GM21528 (cell line): ENCODE data around the gene SYT2.
"Not testable (repeated sequence)": the region's sequence is repeated elsewhere in the genome, so short reads cannot be mapped to it uniquely, and the experiment has no call there.

Experiments
- ATAC-seq: cut with Tn5 transposase; IDR thresholded peaks from one replicate; pipeline ENCODE4 v1.9.1; 2021; ENCODE audit warnings: mild to moderate bottlenecking, moderate library complexity; ENCODE audit not compliant: unreplicated experiment, low FRiP score

SYT2 gene

DNA sequence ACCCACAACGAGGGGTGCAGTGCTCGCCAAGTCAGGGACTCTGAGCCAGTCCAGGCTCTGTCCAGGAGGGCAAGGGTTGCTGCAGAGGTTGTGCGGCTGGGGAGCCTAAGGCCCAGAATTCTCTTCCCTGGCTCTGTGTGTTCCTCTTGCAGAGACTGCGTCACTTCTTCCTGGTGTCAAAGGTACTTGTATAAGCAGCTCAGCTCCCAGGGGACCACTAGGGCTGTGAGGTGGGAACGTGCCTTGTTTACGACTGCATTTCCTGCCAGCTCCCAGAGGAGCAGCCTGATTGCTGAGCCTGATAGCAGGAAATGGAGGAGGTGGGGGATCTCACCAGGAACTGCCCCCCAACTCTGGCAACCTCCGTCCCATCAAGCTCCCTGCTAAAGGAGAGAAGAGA lies 83.2 kb downstream of the SYT2 start:
- ATAC-seq: not testable (repeated sequence)

DNA sequence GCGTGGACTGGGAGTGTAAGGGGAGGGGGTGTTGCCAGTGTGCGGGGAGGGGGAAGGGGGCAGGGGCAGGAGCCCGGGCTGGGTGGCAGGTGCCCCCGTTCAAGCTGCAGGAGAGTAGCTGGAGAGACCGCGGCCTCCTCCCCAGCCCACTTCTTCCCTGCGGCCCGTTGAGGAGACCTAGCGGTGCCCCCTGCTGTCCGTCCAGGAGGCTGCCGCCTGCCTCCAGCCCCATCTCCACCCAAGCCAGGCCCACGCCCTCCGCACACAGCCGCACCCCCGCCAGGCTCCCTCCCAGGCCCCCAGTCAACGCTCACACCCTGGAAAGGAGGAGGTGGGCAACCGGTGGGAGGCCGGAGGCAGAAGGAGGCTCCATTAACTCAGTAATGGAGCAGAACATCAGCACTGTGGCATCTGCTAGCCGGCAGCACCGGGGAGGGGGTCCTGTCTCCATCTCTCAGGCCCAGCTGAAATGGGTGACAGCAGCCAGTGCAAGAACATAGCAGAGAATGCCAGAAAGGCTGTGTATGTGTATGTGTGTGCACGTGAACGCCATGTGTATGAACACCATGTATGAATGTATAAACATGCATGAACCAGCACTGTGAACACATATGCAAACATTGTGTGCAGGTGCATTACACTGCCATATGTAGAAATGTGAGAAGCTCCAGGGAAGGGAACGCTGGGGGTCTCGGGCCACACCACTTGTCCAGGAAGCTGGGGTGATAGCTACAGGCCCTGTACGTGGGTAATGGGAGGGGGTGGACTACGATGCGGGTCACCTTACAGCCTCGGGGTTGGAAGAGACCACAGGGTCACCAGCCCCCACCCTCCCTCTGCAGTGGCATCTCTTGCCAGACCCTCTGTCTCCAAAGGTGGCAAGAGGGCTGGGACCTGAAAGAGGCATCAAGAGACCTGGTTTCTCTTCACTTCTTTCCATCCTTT lies 84.6 kb downstream of the SYT2 start:
- no peak for ATAC-seq

DNA sequence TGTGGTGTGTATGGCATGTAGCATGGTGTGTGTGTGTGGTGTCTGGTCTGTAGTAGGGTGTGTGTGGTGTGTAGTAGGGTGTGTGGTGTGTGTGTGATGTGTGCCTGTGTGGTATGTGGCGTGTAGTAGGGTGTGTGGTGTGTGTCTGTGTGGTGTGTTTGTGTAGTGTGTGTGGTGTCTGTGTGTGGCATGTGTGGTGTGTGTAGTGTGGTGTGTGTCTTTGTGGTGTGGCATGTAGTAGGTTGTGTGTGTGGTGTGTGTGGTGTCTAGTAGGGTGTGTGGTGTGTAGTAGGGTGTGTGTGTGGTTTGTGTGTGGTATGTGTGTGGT lies 85.5 kb downstream of the SYT2 start:
- no peak for ATAC-seq

DNA sequence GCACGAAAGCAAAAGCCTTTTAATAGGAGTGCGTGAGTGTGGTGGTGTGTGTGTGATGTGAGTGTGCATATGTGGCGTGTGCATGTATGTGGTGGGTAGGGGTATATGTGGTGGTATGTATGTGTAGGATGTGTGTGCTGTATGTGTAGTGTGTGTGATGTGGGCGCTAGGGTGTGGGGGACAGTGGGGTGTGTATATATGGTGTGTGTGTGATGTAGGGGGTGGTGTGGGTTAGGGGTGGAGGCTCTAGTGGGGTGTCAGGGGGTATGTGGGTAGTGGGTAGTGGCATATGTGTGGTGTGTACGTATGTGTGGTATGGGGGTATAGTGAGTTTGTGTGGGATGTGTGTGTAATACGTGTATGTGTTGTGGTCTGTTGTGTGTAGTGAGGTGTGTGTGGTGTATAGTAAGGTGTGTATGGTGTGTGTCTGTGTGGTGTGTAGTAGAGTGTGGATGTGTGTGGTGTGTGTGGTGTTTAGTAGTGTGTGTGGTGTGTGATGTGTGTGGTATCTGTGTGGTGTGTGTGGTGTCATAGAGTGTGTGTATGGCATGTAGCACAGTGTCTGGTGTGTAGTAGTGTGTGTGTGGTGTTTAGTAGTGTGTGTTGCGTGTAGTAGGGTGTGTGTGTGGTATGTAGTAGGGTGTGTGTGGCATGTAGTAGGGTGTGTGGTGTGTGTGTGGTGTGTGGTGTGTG lies 86.0 kb downstream of the SYT2 start:
- ATAC-seq: no peak

DNA sequence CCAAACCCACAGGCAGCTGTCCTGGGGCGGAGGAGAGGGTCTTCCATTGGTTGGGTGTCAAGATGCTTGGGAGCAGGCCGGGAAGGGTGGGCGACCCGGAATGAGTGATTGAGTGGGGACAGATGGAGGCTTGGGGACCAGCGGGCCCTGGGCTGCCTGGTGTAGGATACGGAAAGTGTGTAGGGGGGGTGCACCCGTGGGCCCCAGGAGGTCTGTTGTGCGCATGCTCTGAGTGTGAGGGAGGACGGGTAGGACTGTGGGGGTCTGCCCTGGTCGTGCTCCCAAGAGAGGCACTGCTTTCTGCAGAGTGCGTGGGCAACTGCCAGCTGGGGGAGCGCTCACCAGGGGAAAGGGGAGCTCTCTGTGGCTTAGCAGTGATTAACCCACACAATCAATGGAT lies 86.8 kb downstream of the SYT2 start:
- not testable (repeated sequence) for ATAC-seq

DNA sequence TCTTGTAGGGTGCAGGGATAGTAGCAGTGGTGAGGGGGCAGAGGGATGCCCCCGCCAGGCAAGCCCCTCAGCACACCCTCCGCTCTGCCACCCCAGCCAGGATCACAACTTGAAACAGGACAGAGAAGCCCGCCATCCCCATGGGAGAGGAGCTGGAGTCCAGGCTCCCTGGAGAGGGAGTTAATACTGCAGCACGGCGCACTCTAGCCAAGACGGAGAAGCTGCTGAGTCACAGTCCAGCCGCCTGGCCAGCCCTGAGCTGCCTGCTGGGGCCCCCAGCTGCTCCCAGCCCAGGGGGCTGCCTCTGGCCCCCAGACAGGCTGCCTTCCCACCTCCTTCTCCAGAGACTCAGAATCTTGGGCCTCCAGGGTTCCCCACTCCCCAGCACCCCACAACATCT lies 87.2 kb downstream of the SYT2 start:
- no peak for ATAC-seq

DNA sequence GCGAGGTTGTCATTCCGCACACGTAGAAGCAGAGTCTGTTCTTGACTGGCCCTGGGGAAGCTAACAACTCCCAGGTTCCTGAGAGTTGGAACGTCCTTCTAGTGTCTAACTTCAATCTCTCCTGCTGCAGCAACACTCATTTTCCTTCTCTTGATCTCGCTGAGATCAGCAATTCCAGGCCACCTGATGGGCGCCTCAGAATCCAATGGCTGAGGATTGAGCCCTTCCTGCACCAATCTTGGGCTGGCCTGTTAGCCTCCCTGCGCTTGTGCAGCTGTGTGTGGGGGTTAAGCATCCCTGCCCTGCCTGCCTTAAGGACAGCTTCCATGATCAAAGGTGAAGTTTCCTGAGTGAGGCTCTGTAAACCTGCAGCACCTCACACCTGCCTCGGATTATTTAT lies 87.9 kb downstream of the SYT2 start:
- no peak for ATAC-seq

DNA sequence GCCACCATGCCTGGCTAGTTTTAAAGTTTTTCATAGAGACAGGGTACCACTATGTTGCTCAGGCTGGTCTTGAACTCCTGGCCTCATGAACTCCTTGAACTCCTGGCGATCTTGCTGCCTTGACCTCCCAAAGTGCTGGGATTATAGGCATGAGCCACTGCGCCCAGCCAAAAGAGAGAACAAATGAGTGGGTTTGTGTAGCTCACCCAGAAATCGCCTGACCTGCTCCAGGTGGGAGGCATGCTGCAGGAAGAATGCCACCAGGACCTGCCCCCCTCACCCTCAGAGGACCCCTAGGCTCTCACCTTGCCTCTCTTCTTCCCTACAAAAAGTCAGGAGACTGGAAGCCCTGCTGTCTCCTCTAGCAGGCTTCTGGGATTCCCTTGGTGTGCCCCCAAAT lies 88.8 kb downstream of the SYT2 start:
- ATAC-seq: no peak

DNA sequence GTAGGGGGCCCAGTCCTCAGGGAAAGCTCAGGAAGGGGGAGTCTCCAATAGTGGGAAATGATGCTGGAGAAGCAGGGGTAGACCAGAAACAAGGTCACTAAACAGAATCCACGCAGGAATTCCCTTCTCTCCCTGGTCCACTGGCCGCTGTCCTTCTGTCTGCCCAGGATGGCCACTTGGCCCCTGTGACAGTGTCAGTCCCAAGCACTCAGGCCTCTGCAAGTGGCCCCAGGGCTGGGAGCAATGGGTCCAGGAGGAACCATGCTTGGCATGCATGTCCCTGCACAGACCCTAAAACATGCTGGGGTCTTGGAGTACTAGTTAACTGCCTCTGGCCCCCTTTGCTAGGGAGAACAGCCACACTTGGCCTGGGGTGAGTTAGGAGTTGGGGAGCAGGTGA lies 90.2 kb downstream of the SYT2 start:
- ATAC-seq: not testable (repeated sequence)

DNA sequence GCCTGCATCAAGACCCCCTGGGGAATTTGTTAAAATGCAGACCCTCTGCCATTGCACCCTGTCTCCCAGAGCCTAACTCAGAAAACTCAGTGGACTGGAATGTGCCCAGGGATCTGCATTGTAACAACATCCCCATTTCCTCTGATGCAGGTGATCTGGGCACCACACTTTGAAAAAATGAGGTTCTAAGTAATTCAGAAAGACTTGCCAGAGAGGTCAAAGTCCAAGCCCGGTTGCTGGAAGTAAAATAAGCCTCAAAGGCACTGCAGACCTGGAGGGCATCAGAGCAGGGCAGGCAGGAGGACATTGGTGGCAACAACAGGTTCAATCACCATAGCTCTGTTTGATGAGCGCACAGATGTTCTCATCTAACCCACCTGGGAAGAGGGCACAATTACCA lies 90.7 kb downstream of the SYT2 start:
- no peak for ATAC-seq

DNA sequence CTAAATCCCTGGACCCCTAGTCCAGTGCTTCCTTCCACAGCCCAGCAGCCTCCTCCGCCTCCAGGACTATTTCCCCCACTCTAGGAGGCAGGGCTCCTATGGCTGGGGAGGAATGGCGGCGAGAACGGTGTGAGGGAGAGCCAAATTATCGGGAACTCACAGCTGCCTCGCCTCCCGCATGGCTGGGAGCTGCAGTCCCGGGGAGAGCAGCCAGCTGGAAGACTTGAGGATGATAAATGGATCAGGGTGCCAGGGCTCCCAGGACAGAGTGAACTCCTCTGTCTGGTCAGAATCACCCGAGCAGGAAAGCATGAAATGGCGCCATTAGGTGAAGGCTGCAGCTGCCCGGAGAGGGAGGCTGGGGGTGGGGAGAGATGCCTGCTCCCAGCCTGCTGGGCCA lies 91.2 kb downstream of the SYT2 start:
- not testable (repeated sequence) for ATAC-seq

DNA sequence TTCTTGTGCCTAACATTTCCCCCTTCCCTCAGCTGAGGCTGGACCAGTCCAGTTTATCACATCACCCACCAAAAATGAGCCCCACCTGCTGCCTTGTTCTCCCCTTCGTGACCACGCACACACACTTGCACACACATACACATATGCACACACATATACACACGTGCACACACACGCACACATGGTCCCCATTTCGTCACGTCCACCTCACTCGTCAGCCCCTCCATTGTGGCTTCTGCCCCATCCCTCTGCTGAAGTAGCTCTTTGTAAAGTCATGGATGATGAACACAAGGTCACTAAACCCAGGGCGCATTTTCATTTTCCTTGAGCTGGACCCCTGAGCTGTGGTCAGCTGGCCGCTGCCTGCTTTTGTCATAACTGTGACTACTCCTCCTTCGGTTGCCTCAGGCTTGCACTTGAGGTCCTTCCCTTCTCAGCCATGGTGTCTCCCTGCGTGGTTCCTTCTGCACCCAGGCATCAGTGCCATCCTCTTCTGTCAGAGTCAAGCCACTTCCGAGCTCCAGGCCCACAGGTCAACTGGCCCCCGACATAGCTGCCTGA lies 93.8 kb downstream of the SYT2 start:
- ATAC-seq: peak; percentile 26

DNA sequence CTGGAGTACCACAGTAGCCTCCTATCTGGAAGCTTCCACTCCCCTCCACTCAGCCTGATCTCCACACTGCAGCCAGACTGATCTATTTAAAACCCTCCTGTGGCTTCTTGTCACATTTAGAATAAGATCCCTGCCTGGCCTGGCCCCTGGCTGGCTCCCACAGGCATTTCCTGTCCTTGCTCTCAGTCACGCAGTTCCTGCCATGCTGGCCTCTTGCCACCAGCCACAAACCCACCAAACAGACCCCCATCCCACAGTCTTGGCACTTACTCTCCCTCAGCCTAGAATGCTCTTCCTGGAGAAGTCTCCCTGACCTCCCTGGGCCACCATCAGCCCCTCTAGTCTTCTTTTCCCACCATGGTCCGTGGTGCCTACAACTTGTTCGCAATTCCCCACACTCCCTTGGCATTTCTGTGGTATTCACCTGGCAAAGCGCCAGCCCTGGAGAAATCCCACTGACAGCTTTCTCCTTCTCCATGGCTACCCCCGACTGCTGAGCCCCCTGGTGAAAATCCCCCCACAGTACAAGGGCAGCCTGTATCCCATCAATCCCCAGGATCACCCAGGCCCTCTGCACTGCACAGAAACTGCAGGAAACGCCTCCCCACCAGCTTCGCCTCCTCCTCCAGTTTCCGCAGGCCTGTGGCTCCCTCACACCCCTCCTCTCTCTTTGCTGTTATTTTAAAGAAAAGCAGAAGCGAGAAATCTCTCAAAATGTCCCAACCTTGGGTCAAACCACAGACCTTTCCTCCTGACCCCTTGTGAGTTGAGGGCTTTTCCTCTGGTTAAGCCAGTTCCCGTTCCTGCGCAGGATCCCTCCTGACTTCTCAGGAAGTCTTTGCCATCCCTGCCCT lies 94.5 kb downstream of the SYT2 start:
- peak; percentile 65 for ATAC-seq

DNA sequence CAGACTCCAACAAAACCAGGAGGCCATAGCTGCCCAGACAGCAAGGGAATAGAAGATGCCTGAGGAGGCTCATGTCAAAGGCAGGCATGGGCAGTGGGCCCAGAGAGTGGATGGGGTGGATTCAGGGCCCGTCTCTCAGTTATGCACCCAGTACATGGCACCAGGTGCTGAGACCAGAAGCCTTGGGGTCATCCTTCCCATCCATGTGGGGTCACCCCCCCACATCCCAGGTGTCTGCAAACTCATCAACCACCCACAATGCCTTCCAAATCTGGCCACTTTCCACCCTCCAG lies 95.1 kb downstream of the SYT2 start:
- ATAC-seq: not testable (repeated sequence)

DNA sequence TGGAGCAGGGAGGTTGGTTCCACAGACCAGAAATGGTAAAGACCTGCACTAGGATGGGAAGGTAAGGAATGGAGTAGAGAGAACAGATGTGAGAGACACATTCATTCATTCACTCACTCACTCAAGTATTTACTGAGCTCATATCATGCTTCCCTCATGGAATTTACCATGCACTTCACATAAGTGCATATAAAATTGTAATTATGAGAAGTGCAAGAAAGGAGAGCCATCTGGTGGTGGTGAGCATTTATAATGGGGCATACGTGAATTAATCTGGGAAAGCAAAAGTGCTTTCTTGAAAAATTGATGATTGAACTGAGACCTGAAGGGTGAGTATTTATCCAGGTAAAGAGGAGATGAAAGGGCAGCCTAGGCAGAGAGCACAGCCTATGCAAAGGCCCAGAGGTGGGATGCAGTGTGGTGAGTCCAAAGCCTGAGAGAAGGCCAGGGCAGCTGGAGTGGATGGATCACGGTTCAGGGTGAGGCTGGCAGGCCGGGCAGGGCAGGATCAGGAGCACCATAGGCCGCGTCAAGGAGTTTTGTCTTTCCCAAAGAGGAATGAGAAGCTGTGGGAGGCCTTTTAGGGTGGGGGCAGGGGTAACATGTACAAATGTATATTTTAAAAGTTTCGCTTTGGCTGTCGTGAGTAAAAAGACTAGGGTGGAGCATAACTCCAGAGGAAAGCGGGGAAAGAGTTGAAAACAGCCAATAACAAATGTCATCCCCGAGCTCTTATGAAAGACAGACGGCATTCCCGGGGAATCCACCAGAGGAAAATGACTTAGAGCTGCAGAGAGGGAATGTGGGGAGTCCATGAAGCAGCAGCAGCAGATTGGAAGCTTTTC lies 95.7 kb downstream of the SYT2 start:
- not testable (repeated sequence) for ATAC-seq

DNA sequence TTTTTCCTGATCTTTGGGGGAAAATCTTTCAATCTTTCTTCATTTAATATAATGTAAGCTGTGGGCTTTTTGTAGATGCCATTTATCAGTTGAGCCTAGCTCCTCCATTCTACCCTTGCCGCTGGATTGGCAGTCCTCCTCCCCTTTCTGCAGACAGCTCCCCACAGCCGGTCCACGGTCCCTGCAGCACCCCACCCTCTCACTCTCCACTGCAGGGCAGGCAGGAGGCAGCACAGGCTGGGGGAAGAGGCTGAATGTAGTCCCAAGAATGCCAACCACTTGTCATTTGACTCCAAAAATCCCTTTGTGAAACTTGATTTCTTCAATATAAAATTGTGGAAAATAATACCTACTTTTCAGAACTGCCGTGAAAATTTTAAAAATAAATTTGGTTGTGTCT lies 96.7 kb downstream of the SYT2 start:
- ATAC-seq: no peak

DNA sequence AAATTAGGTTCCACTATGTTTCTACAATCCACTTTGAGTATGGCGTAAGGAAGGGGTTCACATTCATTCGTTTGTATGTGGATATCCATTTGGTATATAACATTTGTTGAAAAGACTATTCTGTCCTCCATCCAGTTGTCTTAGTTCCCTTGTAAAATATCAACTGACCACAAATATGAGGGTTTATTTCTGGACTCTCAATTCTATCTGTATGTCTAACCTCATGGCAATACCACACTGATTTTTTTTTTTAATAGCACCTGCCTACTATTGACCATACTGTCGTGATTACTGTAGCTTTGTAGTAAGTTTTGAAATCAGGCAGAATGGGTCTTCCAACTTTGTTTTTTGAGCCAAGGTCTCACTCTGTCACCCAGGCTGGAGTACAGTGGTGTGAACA lies 98.2 kb downstream of the SYT2 start:
- ATAC-seq: not testable (repeated sequence)

DNA sequence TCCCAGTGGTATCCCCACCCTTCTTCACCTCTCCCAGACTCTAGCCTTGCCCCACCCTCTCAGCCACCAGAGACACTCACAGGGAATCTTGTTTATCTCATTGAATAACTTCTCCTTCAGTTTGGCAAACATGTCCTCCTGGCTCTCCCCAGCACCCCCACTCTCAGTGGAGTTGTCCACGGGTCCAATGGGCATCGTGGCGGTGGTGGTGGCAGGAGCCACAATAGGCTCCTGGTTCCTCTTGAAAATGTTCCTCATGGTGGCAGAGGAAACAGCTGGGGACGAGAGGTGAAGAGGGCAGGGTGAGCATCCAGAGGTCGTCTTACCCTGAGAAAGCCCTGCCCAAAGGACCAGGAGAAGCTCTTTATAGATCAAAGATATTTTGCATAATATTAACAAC lies 104.7 kb downstream of the SYT2 start:
- no peak for ATAC-seq

DNA sequence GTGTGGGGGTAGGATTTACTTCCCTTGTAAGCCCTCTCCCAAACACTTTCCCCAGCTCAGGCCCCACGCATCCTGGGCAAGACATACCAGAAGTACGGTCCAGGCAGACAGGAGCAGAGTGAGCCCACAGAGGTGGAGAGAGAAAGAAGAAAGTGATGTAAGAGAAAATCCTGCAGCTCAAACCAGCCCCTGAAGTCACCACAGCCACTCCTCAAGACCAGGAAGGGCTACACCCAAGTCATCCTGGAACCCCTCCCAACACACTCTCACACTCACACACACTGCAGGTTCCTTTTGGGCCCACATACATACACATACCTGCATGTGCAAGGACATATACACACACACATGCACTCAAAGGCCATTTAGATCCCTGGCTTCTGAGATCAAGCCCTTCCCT lies 106.8 kb downstream of the SYT2 start:
- ATAC-seq: no peak

DNA sequence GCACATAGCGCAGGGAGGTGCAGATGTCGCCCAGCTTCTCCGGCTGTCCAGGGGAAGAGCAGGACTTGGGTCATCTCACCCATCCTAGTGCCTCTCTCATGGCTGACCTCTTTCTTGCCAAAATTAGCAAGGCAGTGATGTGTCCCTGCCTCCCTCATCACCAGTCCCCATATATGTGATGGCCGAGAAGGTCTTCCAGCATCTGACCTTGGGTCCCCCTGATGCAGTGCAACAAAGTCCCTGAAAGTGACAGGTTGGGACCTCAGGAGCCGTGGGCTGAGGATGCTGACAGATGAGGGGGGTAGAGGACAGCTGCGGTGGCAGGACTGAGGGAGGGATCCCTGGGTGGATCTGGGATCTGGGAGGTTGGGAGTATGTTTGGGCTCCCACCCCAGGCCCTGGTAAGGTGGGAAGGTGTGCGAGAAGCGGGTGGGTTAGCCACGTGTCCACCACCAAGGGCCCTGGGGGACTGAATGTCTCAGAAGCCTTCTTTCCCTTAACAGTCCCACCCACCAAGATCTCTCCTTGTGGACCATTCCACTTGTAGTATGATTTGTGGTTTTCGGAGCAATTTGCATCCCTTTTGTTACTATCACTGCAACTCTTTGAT lies 109.7 kb downstream of the SYT2 start:
- ATAC-seq: no peak
